Astrocyte of the spinal cord (primary cell): ENCODE results near the gene ANKRD17.
"Not testable (repeated sequence)": the region's sequence is repeated elsewhere in the genome, so short reads cannot be mapped to it uniquely, and the experiment has no call there.

ENCODE experiments used
- DNase-seq: peaks from one replicate; pipeline ENCODE4 v3.0.0; 2011; ENCODE audit warnings: low read depth, low spot score
- H3K4me3 ChIP-seq: 2 replicates; pipeline ENCODE4 v1.5.1; 2011; ENCODE audit warnings: low read depth, mild to moderate bottlenecking, low read length, moderate library complexity
- CTCF ChIP-seq: IDR thresholded peaks from 2 replicates; pipeline ENCODE4 v1.5.1; 2012; ENCODE audit warnings: low read depth, mild to moderate bottlenecking, low read length, inconsistent platforms
- in situ Hi-C: cut with HindIII; loops from 2 replicates; pipeline ENCODE4 v1.10.0; 2017; ENCODE audit warnings: low sequenced_read_pairs

ANKRD17 gene

GRCh38 chr4:73234712-73235111, 23.9 kb downstream of the ANKRD17 start:
- TF ChIP-seq CTCF: no peak
- H3K4me3 ChIP-seq: no peak overlapping the region
- in situ Hi-C loops: no loop called here
- DNase-seq: no peak

DNA sequence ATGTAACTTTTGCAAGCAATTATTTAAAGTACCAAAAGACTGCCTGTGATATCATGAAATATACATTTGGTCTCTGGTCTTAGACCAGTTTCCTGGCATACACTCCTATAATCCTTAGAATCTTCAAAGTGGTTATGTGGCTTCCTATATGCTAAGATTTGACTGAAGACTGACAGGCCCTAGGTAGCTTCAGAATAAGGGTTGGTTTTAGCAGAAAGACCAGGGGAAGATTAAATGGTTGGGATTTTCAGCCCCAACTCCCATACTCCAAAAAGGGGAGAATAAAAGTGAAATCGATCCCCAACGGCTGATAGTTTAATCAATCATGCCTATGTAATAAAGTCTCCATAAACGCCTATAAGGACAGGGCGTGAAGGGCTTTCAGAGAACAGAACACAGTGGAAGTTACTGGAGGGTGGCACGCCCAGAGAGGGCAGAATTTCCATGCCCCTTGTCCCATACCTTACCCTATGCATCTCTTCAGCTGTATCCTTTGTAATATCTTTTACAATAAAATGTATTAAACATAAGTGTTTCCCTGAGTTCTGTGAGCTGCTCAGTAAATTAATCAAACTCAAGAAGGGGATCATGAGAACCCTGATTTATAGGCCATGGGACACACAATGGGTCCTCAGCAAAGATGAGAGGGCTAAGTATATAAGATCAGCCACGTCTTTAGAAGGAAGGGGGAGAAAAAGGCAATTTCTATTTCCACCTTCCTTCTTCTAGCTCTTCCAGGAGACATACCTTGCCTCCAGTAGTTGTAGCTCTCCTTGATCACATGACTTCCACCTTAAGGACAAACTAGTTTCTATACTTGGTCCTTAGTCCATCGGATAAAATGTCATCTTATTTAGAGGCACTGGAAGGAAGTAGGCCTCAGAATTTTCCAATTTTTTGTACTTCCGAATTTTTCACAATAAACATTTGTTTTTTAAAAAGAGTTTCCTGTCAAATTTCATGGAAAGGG, 26.8 kb downstream of the ANKRD17 start:
- no peak overlapping the region for H3K4me3 ChIP-seq
- no peak for DNase-seq
- in situ Hi-C loops: no loop called here
- TF ChIP-seq CTCF: no peak

DNA sequence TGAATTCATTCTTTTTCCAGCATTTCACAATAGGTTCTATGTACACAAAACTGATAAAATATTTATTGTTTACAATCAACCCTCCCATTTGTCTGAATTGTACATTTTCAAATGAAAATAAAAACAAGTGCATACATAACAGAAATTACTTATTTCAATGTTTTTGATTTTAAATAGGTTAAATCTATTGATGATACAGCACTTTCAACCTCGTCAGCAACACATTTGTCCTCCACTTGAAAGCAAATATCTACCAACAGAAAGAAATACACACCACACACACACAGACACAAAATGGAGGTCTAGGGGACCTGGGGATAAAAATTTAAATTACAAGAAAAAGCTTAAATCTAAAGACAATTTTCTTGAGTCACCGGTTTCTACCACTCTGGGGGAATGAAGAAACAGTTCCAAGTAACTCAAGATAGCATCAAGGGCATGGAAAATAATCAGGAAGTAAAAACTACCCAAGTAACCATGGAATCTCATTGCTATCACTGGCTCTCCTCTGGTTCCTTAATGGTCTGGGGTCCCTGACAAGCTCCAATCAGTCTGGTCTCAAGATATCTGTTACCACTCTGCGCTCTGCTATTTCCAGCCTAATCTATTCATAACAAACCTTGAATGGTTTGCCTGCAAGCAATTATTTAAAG, 27.6 kb downstream of the ANKRD17 start:
- no peak overlapping the region for H3K4me3 ChIP-seq
- in situ Hi-C loops: no loop called here
- DNase-seq: no peak
- no peak for TF ChIP-seq CTCF

DNA sequence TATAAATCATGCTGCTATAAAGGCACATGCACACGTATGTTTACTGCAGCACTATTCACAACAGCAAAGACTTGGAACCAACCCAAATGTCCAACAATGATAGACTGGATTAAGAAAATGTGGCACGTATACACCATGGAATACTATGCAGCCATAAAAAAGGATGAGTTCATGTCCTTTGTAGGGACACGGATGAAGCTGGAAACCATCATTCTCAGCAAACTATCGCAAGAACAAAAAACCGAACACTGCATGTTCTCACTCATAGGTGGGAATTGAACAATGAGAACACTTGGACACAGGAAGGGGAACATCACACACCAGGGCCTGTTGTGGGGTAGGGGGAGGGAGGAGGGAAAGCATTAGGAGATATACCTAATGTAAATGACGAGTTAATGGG, 29.8 kb downstream of the ANKRD17 start:
- in situ Hi-C loops, H3K4me3 ChIP-seq, DNase-seq: not testable (repeated sequence)

DNA sequence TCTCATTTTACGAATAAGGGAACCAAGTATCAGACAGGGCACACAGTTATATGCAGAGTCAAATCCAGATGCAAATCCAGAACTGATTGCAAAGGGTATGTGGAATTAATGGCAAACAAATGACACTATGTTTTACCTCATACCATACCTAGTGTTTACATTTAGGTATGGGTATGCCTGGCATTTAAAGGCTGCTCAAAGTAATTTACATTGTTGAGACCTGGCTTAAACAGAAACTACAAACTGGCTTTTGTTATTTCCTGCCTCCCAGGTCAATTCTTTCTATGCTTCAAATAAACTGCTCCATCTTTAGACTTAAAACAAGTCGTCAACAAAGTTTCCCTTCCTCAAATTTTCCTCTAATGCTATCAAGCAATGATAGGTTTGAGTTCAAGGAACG, 33.7 kb downstream of the ANKRD17 start:
- in situ Hi-C loops: no loop called here
- TF ChIP-seq CTCF: no peak

DNA sequence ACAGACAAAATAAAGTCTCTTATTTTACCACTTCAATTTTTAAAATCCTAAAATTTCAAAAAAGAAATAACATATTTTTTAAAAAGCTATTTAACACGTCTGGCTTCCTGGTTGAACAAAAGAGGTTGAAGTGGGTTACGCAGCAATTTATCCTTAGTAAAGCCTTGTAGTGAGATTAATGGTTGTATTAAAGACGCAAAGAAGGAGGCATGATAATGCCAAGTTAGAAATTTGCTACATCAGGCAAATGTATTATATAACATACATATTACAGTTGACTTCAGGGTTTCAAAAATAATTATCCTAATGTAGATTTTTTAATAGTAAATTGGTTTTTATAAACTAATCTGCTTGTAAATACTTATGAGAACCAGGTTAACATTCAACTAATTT, 35.3 kb downstream of the ANKRD17 start:
- in situ Hi-C loops: no loop called here
- TF ChIP-seq CTCF: no peak
- no peak for DNase-seq
- peak overlapping the region; percentile 16 for H3K4me3 ChIP-seq

More for the DNA sequence above, 33.7 kb downstream of the ANKRD17 start:
- no peak overlapping the region for H3K4me3 ChIP-seq
- no peak for DNase-seq
